Keratinocyte (primary cell): ENCODE measurements around the gene HOMER1.

ENCODE experiments used
- CTCF ChIP-seq, 3 experiments: IDR thresholded peaks in 1 of 3; conservative IDR thresholded peaks in 1 of 3; optimal IDR thresholded peaks in 1 of 3; 2 replicates in 2 of 3; 3 replicates in 1 of 3; pipeline versions ENCODE3 to v1.5.1; 2011; ENCODE audit warnings: low read length in 3 of 3, mild to moderate bottlenecking in 3 of 3, moderate library complexity in 2 of 3, control low read depth in 1 of 3, inconsistent platforms in 1 of 3; ENCODE audit not compliant: insufficient read depth in 2 of 3; ENCODE audit errors: extremely low read depth in 1 of 3
- EZH2 ChIP-seq: IDR thresholded peaks from one replicate; pipeline ENCODE4 v1.6.1; 2012; ENCODE audit warnings: inconsistent platforms, mild to moderate bottlenecking, low read length, moderate library complexity

- TF ChIP-seq CTCF (optimal IDR thresholded peaks at IDR 0.05 in 1 of 3, IDR thresholded peaks at IDR 0.05 in 1 of 3, conservative IDR thresholded peaks at IDR 0.05 in 1 of 3; ENCODE audit: extremely low read depth in 1 of 3, insufficient read depth in 2 of 3, low read length in 3 of 3) (no peak), EZH2 (no peak)
Measured at GRCh38 chr5:79475152-79475466, 38.8 kb downstream of the HOMER1 start.
